Osteoblast (primary cell): ENCODE data around the gene KCNN3. TPM values are rescaled to one million over a fixed set of nuclear protein-coding genes. Genes with fewer than 3 reads are reported as not detected.

Source experiments
- DNase-seq: peaks from one replicate; pipeline ENCODE4 v3.0.0; 2011; ENCODE audit warnings: low spot score, mixed read lengths; ENCODE audit not compliant: insufficient read length; ENCODE audit errors: missing footprints
- H2AFZ ChIP-seq: 2 replicates; pipeline ENCODE4 v1.6.0; 2011; ENCODE audit warnings: mild to moderate bottlenecking, low read length
- H3K27ac ChIP-seq: 2 replicates; pipeline ENCODE4 v1.5.1; 2011; ENCODE audit warnings: mild to moderate bottlenecking, low read depth, low read length, moderate library complexity
- H3K27me3 ChIP-seq: 2 replicates; pipeline ENCODE4 v1.6.0; 2012; ENCODE audit warnings: mild to moderate bottlenecking, control low read depth, inconsistent platforms, low read length, moderate library complexity; ENCODE audit not compliant: insufficient read depth
- H3K36me3 ChIP-seq: 2 replicates; pipeline ENCODE4 v1.5.1; 2011; ENCODE audit warnings: mild to moderate bottlenecking, low read length, control low read depth, moderate library complexity; ENCODE audit not compliant: insufficient read depth
- H3K4me1 ChIP-seq: 2 replicates; pipeline ENCODE4 v1.5.1; 2011; ENCODE audit warnings: mild to moderate bottlenecking, low read length, control low read depth, moderate library complexity; ENCODE audit not compliant: insufficient read depth
- H3K4me2 ChIP-seq: 2 replicates; pipeline ENCODE4 v1.6.0; 2011; ENCODE audit warnings: mild to moderate bottlenecking, low read length; ENCODE audit not compliant: insufficient read depth
- H3K4me3 ChIP-seq: fragments of 200-600 bp; sonication (generic); 3 replicates; pipeline ENCODE4 v1.5.1; 2012; ENCODE audit warnings: mild to moderate bottlenecking, low read length, inconsistent platforms; ENCODE audit not compliant: insufficient read depth
- H3K79me2 ChIP-seq: 2 replicates; pipeline ENCODE4 v1.6.0; 2012; ENCODE audit warnings: mild to moderate bottlenecking, low read length, control low read depth, inconsistent platforms; ENCODE audit not compliant: insufficient read depth
- H3K9me3 ChIP-seq: 2 replicates; pipeline ENCODE4 v1.5.1; 2011; ENCODE audit warnings: low read depth, low read length, control low read depth
- H4K20me1 ChIP-seq: 2 replicates; pipeline ENCODE4 v1.6.0; 2012; ENCODE audit warnings: mild to moderate bottlenecking, low read length, control low read depth; ENCODE audit not compliant: insufficient read depth
- CTCF ChIP-seq: IDR thresholded peaks from 2 replicates; pipeline ENCODE4 v1.5.1; 2011; ENCODE audit warnings: mild to moderate bottlenecking, low read depth, low read length, moderate library complexity; ENCODE audit errors: extremely low read depth
- total RNA-seq: library from RNA; depleted of rRNA; stranded (reverse); fragments of >200 nt; gene quantifications from 2 replicates; pipeline ENCODE4 v1.2.3, GENCODE V29; 2012

KCNN3 gene
- total RNA-seq, 1 donor, result under 0.01 TPM

DNA sequence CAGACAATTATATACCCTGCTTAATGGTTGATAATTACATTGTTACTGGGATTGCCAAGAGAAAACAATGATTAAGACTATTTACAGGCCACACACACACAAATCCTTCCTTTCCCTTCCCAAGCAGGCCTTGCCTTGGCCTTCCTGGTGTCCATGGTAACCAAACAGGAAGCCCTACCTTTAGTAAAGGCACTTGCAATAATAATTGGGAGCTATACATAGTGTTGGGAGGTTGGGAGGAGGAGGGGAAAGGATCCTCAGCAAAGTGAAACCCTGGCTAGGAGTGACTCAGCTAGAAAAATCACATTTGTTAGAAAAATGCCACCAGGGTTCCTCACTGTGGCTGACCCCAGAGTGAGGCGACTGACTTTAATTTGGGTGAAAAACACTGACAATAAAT lies 139.8 kb downstream of the KCNN3 start:
- Histone ChIP-seq H3K4me1 (peaks cover 21% of the 10 kb centered on the region), H3K9me3 (no peaks in the 10 kb centered on the region), H3K79me2 (no peaks in the 10 kb centered on the region), H3K4me3 (no peak overlapping the region), H2AFZ (no peak overlapping the region), H3K4me2 (no peak overlapping the region), H3K36me3 (no peaks in the 10 kb centered on the region), H3K27ac (peak overlapping the region; percentile 15), H4K20me1 (no peaks in the 10 kb centered on the region), H3K27me3 (peaks cover 15% of the 10 kb centered on the region)
- no peak for TF ChIP-seq CTCF
- no peak for DNase-seq

GRCh38 chr1:154729577-154729976 lies 140.5 kb downstream of the KCNN3 start:
- Histone ChIP-seq H4K20me1 (no peaks in the 10 kb centered on the region), H3K27me3 (peaks cover 15% of the 10 kb centered on the region), H3K9me3 (no peaks in the 10 kb centered on the region), H3K4me3 (no peak overlapping the region), H3K4me2 (no peak overlapping the region), H3K36me3 (no peaks in the 10 kb centered on the region), H2AFZ (no peak overlapping the region), H3K79me2 (no peaks in the 10 kb centered on the region), H3K27ac (no peak overlapping the region), H3K4me1 (peaks cover 21% of the 10 kb centered on the region)
- DNase-seq, result no peak
- no peak for TF ChIP-seq CTCF

DNA sequence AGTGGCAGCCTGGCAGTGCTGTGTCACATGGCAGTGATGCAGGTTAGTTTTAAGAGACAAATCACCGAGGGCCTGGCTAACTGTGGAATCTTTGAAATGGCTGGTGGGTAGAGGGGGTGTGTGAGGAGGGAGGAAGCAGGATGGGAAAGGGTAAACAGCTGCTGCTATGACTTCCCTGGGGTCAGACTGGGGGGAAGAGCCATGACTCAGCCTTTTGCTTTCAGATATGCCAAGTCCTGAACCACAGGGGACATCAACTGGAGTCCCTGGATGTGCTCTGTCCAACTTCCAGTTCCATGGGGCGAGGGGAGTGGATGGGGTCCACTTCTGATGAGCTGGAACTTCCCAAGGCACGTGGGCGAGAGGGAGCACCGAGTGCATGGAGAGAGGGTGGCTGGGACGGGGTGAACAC lies 141.0 kb downstream of the KCNN3 start:
- Histone ChIP-seq H2AFZ (no peak overlapping the region), H3K27me3 (peaks cover 13% of the 10 kb centered on the region), H3K9me3 (no peaks in the 10 kb centered on the region), H4K20me1 (no peaks in the 10 kb centered on the region), H3K4me2 (no peak overlapping the region), H3K36me3 (no peaks in the 10 kb centered on the region), H3K79me2 (no peaks in the 10 kb centered on the region), H3K4me3 (no peak overlapping the region), H3K4me1 (peaks cover 21% of the 10 kb centered on the region), H3K27ac (no peak overlapping the region)
- TF ChIP-seq CTCF, result no peak
- DNase-seq, result peak; percentile 89

- H2AFZ ChIP-seq, result no peak overlapping the region
Observed at GRCh38 chr1:154726896-154727753, 143.0 kb downstream of the KCNN3 start.

More at GRCh38 chr1:154726896-154727753, 143.0 kb downstream of the KCNN3 start:
- Histone ChIP-seq H3K79me2 (no peaks in the 10 kb centered on the region), H3K4me2 (no peak overlapping the region), H3K36me3 (no peaks in the 10 kb centered on the region), H3K27ac (no peak overlapping the region), H3K27me3 (peaks cover 12% of the 10 kb centered on the region), H3K4me1 (peaks cover 21% of the 10 kb centered on the region), H4K20me1 (no peaks in the 10 kb centered on the region), H3K9me3 (no peaks in the 10 kb centered on the region), H3K4me3 (no peak overlapping the region)
- TF ChIP-seq CTCF, result no peak
- no peak for DNase-seq
